SK-N-SH (cell line): Measurements from ENCODE around the gene TBCD.

Experiments
- CTCF ChIP-seq: fragments of 200-600 bp; sonication (generic); IDR thresholded peaks from 2 replicates; pipeline ENCODE4 v1.6.1; 2017; ENCODE audit warnings: antibody characterized with exemption, mild to moderate bottlenecking, moderate library complexity
- FOXM1 ChIP-seq: IDR thresholded peaks from 2 replicates; pipeline ENCODE4 v1.4.0; 2012; ENCODE audit warnings: low read depth, mild to moderate bottlenecking
- MAX ChIP-seq: IDR thresholded peaks from 2 replicates; pipeline ENCODE4 v1.4.0; 2012; ENCODE audit warnings: low read depth
- MEF2A ChIP-seq: IDR thresholded peaks from 2 replicates; pipeline ENCODE4 v1.4.0; 2012; ENCODE audit warnings: low read depth, borderline replicate concordance
- RAD21 ChIP-seq: IDR thresholded peaks from 2 replicates; pipeline ENCODE4 v1.6.1; 2012; ENCODE audit warnings: mild to moderate bottlenecking, low read length
- REST ChIP-seq: IDR thresholded peaks from 2 replicates; pipeline ENCODE4 v1.6.1; 2012; ENCODE audit warnings: mild to moderate bottlenecking, low read depth, low read length, moderate library complexity
- RFX5 ChIP-seq: IDR thresholded peaks from 2 replicates; pipeline ENCODE4 v1.6.1; 2012; ENCODE audit warnings: mild to moderate bottlenecking, improper control_type of control experiment, low read length
- RXRA ChIP-seq: IDR thresholded peaks from 2 replicates; pipeline ENCODE4 v1.4.0; 2012; ENCODE audit warnings: low read depth, mild to moderate bottlenecking, borderline replicate concordance
- SMC3 ChIP-seq: IDR thresholded peaks from 2 replicates; pipeline ENCODE4 v1.6.1; 2012; ENCODE audit warnings: low read depth, low read length, improper control_type of control experiment
- USF1 ChIP-seq: IDR thresholded peaks from 2 replicates; pipeline ENCODE4 v1.4.0; 2012; ENCODE audit warnings: low read depth, borderline replicate concordance
- USF2 ChIP-seq: fragments of 150-350 bp; IDR thresholded peaks from 2 replicates; pipeline ENCODE4 v1.6.1; 2017; ENCODE audit warnings: antibody characterized with exemption, low read length, low read depth, borderline replicate concordance

GRCh38 chr17:82948957-82949356, 197.1 kb downstream of the TBCD start:
- TF ChIP-seq FOXM1 (no peak), MAX (no peak), CTCF (no peak), MEF2A (no peak), RFX5 (no peak), SMC3 (no peak), RAD21 (no peak), REST (no peak), USF2 (no peak), USF1 (no peak), RXRA (no peak)
